A673 (cell line): Measurements from ENCODE around the gene CASQ1.

Experiments
- EZH2 ChIP-seq: fragments of 200-600 bp; sonication (generic); IDR thresholded peaks from 2 replicates; pipeline ENCODE4 v1.6.1; 2017; ENCODE audit warnings: borderline replicate concordance, low read depth, mild to moderate bottlenecking, mixed read lengths, antibody characterized with exemption, low read length; ENCODE audit not compliant: poor library complexity, severe bottlenecking
- TF ChIP-seq, protein P1 (sequence below): fragments of 300-800, 200-600 bp; sonication (generic); conservative IDR thresholded peaks from 2 replicates; pipeline ENCODE4 v1.5.1; 2017; ENCODE audit warnings: low read depth, mild to moderate bottlenecking, antibody characterized with exemption, low read length, moderate library complexity, mixed read lengths

DNA sequence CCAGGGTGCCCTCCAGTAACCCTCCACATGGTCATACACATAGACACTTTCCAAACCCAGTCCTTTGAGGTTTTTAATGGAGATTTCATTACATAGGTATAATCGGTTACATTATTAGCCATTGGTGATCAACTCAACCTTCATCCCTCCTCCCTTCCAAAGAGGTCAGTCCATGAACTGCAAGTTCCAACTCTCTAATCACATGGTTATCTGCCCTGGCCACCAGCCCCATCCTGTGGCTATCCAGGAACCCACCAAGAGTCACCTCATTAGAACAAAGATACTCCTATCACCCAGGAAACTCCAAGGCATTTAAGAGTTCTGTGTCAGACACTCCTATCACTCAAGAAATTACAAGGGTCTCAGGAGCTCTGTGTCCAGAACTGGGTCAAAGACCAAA, 26.8 kb upstream of the CASQ1 start:
- TF ChIP-seq, protein P1, sequence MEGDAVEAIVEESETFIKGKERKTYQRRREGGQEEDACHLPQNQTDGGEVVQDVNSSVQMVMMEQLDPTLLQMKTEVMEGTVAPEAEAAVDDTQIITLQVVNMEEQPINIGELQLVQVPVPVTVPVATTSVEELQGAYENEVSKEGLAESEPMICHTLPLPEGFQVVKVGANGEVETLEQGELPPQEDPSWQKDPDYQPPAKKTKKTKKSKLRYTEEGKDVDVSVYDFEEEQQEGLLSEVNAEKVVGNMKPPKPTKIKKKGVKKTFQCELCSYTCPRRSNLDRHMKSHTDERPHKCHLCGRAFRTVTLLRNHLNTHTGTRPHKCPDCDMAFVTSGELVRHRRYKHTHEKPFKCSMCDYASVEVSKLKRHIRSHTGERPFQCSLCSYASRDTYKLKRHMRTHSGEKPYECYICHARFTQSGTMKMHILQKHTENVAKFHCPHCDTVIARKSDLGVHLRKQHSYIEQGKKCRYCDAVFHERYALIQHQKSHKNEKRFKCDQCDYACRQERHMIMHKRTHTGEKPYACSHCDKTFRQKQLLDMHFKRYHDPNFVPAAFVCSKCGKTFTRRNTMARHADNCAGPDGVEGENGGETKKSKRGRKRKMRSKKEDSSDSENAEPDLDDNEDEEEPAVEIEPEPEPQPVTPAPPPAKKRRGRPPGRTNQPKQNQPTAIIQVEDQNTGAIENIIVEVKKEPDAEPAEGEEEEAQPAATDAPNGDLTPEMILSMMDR = no peak
- TF ChIP-seq EZH2 = no peak
